Fibroblast of skin of abdomen (primary cell): ENCODE measurements around the gene MTMR3.

Experiments
- DNase-seq: peaks from one replicate; pipeline ENCODE4 v3.0.0-alpha.2; 2013

MTMR3 gene

DNA sequence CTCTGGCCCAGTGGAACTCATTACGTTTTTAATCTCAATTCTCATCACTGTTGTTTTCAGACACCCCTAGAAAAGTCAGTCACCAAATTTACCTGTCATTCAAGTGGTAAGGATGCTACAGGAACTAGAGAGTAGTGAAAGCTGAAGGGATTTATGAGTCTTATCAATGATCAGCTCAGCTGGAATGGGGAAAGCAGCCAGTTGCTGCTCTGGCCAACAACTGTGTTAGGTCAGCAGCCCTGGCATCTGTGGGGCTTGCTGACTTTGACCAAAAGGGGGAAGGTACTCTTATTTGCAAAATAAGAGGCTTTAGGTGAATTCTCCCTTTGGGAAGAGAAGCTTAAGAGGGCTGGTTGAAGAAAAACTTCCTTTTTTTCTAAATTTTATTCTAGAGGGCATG lies 121.1 kb downstream of the MTMR3 start:
- DNase-seq: no peak

GRCh38 chr22:30004694-30005093 lies 121.7 kb downstream of the MTMR3 start:
- no peak for DNase-seq

GRCh38 chr22:30005213-30005857 lies 122.4 kb downstream of the MTMR3 start:
- DNase-seq: peak; percentile 70

- DNase-seq: no peak
These were observed 124.4 kb downstream of the MTMR3 start for GRCh38 chr22:30007361-30007760.

DNA sequence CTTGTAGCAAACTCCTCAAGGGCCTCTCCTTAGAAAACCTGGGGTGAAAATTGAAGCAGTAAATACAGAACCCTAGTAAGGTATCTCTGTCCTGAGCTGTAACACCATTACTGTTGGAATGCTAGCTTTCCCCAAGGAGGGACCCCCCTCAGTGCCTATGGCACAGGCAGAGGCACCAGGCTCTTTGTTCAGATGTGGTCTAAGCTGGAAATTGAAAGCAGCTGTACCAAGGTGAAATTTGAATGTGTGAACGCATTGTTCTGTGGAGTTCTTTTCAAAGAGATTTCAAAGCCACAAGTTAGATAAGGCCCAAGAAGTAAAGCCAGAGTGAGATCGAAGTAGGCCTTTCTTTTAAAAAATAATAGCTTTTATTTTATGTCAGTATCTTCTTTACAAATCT lies 125.4 kb downstream of the MTMR3 start:
- peak; percentile 25 for DNase-seq

- DNase-seq: no peak
These were observed 126.5 kb downstream of the MTMR3 start for GRCh38 chr22:30009478-30009877.

GRCh38 chr22:30010789-30011405 lies 127.9 kb downstream of the MTMR3 start:
- DNase-seq: no peak

GRCh38 chr22:30013201-30013600 lies 130.2 kb downstream of the MTMR3 start:
- DNase-seq: no peak

DNA sequence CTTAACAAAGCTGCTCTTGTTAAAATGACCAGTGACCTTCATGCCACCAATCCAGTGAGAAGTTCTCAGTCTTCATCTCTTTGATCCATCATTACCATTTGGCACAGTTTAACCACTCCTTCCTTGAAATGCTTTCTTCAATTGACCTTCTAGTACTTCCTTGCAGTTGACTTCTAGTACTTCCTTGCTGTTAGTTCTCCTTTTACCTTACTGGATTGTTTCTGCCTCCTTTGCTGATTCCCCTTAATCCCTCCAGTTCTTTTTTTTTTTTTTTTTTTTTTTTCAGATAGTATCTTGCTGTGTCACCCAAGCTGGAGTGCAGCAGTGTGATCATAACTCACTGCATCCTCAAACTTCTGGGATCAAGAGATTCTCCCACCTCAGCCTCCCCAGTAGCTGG lies 131.3 kb downstream of the MTMR3 start:
- DNase-seq: no peak

- DNase-seq: peak; percentile 34
These were observed 132.3 kb downstream of the MTMR3 start for GRCh38 chr22:30015229-30015797.

DNA sequence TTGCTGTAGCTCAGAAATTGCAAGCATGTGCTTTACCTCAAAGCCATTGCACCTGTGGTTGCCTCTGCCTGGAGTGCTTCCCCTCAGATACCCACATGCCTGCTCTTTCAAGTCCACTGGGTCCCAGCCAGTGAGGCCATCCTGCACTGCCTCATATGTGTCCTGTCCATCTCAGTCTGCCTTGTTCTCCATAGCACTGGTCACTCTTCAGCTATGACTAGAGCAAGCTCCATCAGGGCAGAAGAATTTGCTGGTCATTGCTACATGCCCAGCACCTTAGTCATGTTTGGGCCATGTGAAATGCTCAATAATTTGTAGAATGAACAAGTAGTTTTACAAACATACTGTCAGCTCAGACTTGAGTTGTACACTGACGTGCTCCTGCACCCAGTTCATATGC lies 132.9 kb downstream of the MTMR3 start:
- DNase-seq: peak; percentile 61

DNA sequence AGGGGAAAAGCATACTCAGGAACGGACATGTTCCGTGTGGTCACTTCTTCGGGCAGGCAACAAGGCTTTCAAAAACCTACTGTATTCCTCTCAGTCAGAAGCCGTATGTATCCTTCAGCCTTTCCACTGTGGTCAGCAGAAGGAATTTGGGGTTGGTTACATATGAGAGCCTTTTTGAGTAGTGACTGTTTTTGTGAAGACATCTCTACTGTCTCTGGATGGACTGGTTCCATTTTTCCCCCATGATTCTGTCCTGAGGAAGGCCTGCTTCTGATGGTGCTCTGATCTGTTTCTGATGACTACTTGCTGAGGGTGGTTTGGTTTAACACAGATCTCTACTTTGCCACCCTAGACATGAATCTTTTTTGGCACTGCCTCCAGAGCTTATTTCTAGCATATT lies 133.6 kb downstream of the MTMR3 start:
- DNase-seq: no peak

- peak; percentile 23 for DNase-seq
These were observed 134.6 kb downstream of the MTMR3 start for GRCh38 chr22:30017375-30018223.

GRCh38 chr22:30020511-30020910 lies 137.5 kb downstream of the MTMR3 start:
- no peak for DNase-seq

GRCh38 chr22:30021338-30021737 lies 138.4 kb downstream of the MTMR3 start:
- no peak for DNase-seq

DNA sequence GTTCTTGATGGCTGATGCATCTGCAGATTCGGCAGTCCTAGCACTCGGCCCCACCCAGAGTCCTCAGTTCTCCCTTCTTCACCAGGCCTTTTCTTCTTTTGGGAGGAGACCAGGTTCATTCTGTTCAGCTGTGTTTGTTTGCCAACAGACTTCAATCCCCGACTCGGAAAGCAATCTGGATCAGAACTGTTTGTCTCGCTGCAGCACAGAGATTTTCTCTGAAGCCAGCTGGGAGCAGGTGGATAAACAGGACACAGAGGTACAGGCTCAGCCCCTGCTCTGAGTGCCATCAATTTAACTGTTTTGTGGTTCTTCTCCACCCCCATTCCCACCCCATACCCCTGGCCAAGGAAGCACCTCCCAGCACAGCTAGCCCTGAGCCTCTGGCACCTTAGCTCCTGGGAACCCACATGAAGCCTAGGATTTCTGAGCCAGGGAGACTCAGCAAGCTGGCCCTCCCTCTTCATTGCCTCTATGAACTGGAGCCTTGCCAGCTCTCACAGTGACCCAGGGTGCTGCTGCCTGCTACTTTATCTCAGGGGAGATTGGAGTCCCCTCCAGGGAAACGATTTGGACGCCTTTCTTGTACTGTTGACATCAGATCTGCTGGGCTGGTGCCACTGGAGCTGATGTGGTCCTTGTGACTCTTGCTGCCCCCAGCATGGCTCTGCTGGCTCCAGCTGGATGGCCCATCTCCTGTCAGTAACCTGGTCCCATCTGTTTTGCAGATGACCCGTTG lies 139.1 kb downstream of the MTMR3 start:
- no peak for DNase-seq

GRCh38 chr22:30023099-30023660 lies 140.2 kb downstream of the MTMR3 start:
- no peak for DNase-seq

DNA sequence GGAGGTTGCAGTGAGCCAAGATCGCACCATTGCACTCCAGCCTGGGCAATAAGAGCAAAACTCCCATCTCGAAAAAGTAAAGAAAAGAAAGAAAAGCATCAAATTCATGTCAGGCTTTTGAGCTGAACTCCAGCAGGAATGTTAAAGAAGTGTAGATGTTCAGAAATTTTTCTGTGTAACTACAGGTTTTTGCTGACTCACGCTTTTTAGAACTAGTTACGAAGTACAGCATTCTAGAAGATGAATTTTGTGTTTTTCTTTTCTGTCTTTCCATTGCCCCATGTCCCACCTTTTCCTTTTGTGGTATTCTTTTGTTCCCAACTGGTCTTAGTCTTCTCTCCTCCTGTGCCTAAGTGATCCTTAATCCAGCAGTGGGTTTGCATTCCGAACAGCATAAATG lies 141.3 kb downstream of the MTMR3 start:
- DNase-seq: no peak

DNA sequence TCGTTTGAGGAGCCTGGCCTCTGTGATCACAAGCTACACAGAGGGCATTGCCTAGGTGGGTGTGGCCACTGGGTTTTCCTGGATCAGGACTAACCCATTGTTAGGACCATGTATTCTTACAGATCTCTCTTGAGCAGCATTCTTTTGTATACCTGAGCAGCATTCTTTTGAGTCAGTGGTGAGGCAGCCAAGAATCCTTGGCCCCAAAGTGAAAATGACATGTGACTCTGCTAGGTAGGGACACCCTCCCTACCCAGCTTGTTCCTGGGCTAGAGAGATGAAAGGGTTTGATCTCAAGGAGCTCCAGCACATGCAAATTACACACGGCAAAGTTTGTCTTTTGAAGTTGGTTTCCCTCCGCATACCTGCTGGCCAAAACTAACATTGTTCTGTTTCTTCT lies 142.2 kb downstream of the MTMR3 start:
- DNase-seq: no peak

DNA sequence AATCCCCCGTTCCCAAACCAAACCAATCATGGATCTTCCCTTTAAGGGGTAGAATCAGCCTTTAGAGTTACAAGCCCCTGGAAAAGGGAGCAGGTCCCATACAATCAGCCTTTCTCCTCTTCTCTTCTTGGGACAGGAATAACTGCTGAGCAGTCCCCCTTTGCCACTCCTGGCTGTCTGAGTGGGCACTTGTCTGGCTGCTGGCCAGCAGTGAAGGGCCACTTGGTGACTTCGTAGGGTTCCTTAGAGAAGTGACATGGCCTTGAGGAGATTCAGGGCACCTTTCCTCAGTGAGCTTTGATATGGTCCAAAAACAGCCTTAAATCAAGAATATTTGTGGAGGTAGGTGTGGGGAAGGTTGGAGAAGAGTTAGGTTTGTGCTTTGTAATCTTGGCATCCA lies 143.8 kb downstream of the MTMR3 start:
- DNase-seq: no peak

GRCh38 chr22:30027169-30027568 lies 144.2 kb downstream of the MTMR3 start:
- no peak for DNase-seq

DNA sequence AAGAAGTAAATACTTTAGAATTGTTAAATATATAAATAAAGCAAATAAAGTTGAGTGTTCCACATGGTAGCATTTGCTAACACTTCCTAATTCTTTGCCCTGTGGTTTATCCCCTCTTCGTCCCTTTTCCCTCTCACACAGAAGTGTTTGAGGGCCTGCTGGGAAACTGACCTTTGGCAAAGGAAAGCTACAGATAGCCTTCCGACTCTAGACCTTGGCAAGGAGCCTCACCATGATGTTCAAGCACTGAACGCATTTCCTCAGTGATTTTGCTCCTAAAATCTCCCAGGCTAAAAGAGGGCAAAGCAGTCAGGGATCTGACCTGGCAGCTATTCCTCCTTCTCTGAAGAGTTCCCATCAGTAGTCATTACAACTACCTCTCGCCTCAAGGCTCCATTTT lies 144.8 kb downstream of the MTMR3 start:
- no peak for DNase-seq
